Daoy (cell line): ENCODE data around the gene HPSE2. TPM values are rescaled to one million over a fixed set of nuclear protein-coding genes. Genes with fewer than 3 reads are reported as not detected.

Experiments
- DNase-seq: peaks from one replicate; pipeline ENCODE4 v3.0.0-alpha.2; 2015; ENCODE audit warnings: low read depth
- total RNA-seq: library from RNA; depleted of rRNA; stranded (reverse); fragments of >200 nt; shearing (Covaris generic); gene quantifications from 2 replicates; pipeline ENCODE4 v1.2.3, GENCODE V29; 2014

Gene HPSE2
- total RNA-seq, 1 experiment from 2014 or later = 0.06 TPM

- DNase-seq = no peak
Observed at GRCh38 chr10:98620503-98620902, 615.1 kb downstream of the HPSE2 start.

- no peak for DNase-seq
Observed at GRCh38 chr10:98619446-98619845, 616.2 kb downstream of the HPSE2 start.

GRCh38 chr10:98617906-98618520 lies 617.6 kb downstream of the HPSE2 start:
- DNase-seq = no peak

- no peak for DNase-seq
Observed at GRCh38 chr10:98613446-98613845, 622.2 kb downstream of the HPSE2 start.

GRCh38 chr10:98611436-98611835 lies 624.2 kb downstream of the HPSE2 start:
- DNase-seq = no peak

- DNase-seq = no peak
Observed at GRCh38 chr10:98610836-98611235, 624.8 kb downstream of the HPSE2 start.

- peak; percentile 13 for DNase-seq
Observed at GRCh38 chr10:98610301-98610700, 625.4 kb downstream of the HPSE2 start.

- DNase-seq = no peak
Observed at GRCh38 chr10:98609265-98609664, 626.4 kb downstream of the HPSE2 start.

- no peak for DNase-seq
Observed at GRCh38 chr10:98608411-98608810, 627.2 kb downstream of the HPSE2 start.

GRCh38 chr10:98602224-98602623 lies 633.4 kb downstream of the HPSE2 start:
- no peak for DNase-seq

GRCh38 chr10:98599032-98599610 lies 636.5 kb downstream of the HPSE2 start:
- no peak for DNase-seq

GRCh38 chr10:98596404-98596803 lies 639.2 kb downstream of the HPSE2 start:
- no peak for DNase-seq

- DNase-seq = no peak
Observed at GRCh38 chr10:98589691-98590090, 646.0 kb downstream of the HPSE2 start.

GRCh38 chr10:98589007-98589406 lies 646.6 kb downstream of the HPSE2 start:
- DNase-seq = peak; percentile 33

GRCh38 chr10:98587156-98587837 lies 648.4 kb downstream of the HPSE2 start:
- no peak for DNase-seq

GRCh38 chr10:98586096-98586495 lies 649.6 kb downstream of the HPSE2 start:
- DNase-seq = no peak

GRCh38 chr10:98582363-98582762 lies 653.3 kb downstream of the HPSE2 start:
- no peak for DNase-seq

GRCh38 chr10:98577578-98577977 lies 658.1 kb downstream of the HPSE2 start:
- DNase-seq = no peak

GRCh38 chr10:98577168-98577567 lies 658.5 kb downstream of the HPSE2 start:
- no peak for DNase-seq

- DNase-seq = no peak
Observed at GRCh38 chr10:98576096-98576495, 659.6 kb downstream of the HPSE2 start.

- DNase-seq = peak; percentile 35
Observed at GRCh38 chr10:98572594-98572993, 663.1 kb downstream of the HPSE2 start.

GRCh38 chr10:98570834-98571233 lies 664.8 kb downstream of the HPSE2 start:
- DNase-seq = no peak

GRCh38 chr10:98569853-98570252 lies 665.8 kb downstream of the HPSE2 start:
- DNase-seq = no peak
